ENCODE results near the gene SYT2. TPM values are rescaled to one million over a fixed set of nuclear protein-coding genes. Genes with fewer than 3 reads are reported as not detected.
"Not testable (repeated sequence)": the region's sequence is repeated elsewhere in the genome, so short reads cannot be mapped to it uniquely, and the experiment has no call there.

Gene SYT2
- total RNA-seq, 1 donor: not detected

DNA sequence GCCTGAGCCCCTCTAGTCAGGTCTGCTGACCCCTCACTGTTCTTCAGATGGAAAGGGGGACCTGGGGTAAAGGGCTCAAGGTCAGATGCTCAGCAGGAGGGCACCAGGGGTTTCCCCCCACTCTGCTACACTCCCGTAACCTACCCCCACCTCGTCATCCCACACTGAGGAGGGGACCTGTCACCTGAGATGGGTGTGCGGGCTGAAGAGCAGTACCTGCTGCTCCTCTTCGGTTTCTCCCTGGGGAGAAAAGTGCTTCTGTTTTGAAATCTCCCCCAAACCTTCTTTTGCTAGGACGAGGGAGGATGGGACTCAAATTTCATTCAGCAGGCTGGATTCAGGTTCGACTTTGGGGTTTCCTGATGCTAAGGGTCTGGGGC, 65.2 kb downstream of the SYT2 start:
- TF ChIP-seq, protein P1, sequence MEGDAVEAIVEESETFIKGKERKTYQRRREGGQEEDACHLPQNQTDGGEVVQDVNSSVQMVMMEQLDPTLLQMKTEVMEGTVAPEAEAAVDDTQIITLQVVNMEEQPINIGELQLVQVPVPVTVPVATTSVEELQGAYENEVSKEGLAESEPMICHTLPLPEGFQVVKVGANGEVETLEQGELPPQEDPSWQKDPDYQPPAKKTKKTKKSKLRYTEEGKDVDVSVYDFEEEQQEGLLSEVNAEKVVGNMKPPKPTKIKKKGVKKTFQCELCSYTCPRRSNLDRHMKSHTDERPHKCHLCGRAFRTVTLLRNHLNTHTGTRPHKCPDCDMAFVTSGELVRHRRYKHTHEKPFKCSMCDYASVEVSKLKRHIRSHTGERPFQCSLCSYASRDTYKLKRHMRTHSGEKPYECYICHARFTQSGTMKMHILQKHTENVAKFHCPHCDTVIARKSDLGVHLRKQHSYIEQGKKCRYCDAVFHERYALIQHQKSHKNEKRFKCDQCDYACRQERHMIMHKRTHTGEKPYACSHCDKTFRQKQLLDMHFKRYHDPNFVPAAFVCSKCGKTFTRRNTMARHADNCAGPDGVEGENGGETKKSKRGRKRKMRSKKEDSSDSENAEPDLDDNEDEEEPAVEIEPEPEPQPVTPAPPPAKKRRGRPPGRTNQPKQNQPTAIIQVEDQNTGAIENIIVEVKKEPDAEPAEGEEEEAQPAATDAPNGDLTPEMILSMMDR (IDR thresholded peaks at IDR 0.05; ENCODE audit: insufficient read depth, low read depth, low read length): no peak
- no peak overlapping the region for H3K4me3 ChIP-seq (ENCODE audit: low read depth, low read length)
- no peak for DNase-seq (ENCODE audit: low read depth)

DNA sequence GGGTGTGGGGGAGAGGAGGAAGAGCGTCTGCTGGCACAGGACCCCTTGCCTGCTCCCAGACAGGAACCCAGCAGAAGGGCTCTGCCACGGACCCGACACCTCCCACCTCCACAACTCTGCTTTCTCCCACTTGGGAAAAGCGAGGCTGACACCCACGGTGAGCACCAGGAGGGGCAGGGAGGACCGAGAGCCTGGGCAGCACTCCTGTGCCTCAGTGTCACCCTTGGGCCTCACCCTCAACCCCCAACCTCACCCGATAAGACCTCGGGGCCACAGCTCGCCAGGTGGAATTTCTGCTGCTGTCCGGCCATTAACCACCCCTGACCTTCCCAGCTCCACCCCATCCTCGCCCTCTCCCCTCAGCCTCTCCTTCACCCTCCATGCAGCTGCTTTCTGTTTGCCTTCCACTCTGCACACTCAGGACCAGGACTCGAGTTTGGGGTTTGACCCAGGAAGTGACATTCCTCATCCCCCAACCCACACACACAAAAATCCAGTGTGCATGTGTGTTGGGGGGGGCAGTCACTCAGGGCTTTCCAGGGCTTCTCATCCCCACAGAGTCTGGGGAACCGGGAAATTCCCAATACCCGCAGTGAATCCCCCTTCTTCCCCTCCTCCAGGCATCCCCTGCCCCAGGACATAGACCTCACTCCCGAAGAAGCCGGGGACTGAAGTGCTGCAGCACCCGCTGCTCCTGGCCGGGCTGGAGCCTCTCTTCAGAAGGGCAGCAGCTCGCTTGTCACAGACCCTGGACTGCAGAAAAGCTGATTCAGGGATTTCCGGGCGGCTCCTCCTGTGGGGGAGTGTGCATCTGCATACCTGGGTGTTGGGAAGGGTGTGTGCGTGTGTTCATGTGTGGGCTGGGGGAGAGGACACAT, 65.8 kb downstream of the SYT2 start:
- DNase-seq (ENCODE audit: low read depth): no peak
- TF ChIP-seq, protein P1 (IDR thresholded peaks at IDR 0.05; ENCODE audit: insufficient read depth, low read depth, low read length): no peak
- H3K4me3 ChIP-seq (ENCODE audit: low read depth, low read length): no peak overlapping the region

DNA sequence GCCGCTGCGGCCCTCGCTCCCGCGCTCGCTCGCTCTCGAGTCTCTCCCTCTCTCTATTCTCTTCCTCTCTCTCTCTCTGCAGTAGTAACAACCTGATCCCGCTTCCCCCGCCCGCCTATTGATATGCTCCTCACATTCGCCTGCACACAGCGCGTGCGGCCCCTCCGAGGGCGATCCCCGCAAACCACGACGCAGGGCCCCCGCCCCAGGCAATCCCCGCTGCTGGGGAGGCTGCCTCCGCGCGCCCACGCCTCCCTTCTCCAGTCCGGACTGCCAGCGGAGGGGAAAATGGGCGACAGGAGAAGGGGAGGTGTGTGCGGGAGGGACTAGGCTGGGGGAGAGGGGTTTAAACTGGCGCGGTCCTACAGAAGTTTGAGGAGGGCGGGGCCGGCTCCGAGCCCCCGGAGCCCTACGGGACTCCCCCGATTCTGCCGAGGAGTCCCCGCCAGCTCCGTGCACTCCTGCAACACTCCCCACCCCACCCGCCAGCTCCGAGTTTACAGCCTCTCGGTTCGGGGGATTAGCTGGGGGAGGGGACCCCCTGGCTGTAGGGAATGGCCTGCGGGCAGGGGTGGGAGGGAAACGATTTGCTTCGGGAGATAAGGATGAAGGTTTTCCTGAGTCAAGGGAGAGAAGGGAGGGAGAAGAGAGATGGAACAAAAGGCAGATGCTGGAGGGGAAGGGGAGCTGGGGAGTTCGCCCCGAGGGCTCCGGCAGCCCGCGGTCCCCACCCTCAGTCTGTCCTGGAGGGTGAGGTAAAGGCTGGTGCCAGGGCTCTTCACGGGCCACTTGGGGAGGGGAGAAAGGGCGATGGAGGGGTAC, 66.6 kb downstream of the SYT2 start:
- H3K4me3 ChIP-seq (ENCODE audit: low read depth, low read length): peak overlapping the region; percentile 12
- TF ChIP-seq, protein P1 (IDR thresholded peaks at IDR 0.05; ENCODE audit: insufficient read depth, low read depth, low read length): no peak
- DNase-seq (ENCODE audit: low read depth): no peak

DNA sequence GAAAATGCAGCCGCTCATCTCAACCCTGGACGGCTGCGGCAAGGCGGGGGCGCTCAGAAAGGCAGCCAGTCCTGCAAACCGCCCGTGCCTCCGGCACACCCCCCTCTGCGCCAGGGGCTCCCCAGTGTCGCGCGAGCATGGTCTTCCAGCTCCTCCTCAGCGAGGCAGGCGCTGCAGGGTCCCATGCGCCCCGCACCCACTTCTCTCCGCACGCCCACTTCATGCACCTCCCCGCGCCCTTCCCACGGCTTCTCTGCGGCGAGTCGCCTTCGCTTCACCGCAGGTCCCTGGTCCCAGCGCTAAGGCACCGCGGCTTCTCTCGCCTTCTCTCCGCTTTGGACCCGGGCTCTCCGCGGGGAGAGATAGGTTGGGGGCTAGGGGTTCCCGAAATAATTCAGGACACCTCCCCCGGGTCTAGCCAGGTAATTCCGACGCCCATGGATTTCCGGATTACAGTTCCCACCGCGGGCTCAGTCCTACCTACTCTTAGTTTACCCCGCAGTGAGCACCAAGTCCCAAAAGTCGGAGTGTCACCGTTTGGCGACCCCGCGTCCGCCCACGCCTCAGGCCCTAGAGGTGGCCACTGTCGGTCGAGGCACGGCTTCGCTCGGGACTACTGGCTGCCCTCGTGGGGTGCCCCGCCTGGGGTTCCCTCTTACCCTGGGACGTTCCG, 67.5 kb downstream of the SYT2 start:
- no peak overlapping the region for H3K4me3 ChIP-seq (ENCODE audit: low read depth, low read length)
- DNase-seq (ENCODE audit: low read depth): no peak
- TF ChIP-seq, protein P1 (IDR thresholded peaks at IDR 0.05; ENCODE audit: insufficient read depth, low read depth, low read length): no peak

DNA sequence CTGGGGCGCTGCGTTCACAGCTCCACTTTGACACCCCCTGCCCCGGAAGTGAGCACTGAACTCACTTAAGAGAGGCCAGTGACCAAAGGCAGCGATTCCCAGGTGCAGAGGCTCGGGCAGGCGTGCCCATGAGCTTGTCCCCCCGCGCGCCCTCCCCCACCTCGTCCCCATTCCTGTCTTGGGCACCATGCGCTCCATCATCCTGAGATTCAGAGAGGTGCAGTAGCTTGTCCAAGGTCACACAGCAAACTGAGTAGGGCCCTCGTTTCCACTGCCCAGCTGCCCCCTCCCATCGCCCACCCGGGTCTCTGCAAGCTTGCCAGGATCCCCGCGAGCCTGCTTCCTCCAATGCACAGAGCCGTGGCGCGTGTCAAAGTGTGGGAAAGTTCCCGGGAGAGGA, 68.0 kb downstream of the SYT2 start:
- TF ChIP-seq, protein P1 (IDR thresholded peaks at IDR 0.05; ENCODE audit: insufficient read depth, low read depth, low read length): no peak
- no peak for DNase-seq (ENCODE audit: low read depth)
- H3K4me3 ChIP-seq (ENCODE audit: low read depth, low read length): no peak overlapping the region

DNA sequence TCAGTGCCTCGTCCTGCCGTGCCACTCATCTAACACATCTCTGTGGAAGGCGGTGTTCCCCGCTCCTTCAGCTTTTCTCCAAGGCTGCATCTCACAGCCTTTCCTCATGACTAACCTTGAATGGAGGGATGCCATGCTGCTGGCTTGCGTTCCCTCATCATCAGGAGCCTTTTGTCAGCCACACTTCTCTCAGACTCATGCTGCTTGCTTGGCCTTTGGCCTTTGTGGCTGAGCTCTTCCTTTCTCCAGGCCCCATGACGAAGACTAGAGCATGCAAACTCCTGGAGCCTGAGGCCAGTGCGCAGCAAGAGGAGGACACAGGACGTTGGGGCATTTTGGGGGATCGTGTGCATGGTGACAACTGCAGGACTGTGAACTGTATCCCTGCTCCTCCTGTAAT, 70.8 kb downstream of the SYT2 start:
- no peak for DNase-seq (ENCODE audit: low read depth)
- no peak overlapping the region for H3K4me3 ChIP-seq (ENCODE audit: low read depth, low read length)
- TF ChIP-seq, protein P1 (IDR thresholded peaks at IDR 0.05; ENCODE audit: insufficient read depth, low read depth, low read length): no peak

DNA sequence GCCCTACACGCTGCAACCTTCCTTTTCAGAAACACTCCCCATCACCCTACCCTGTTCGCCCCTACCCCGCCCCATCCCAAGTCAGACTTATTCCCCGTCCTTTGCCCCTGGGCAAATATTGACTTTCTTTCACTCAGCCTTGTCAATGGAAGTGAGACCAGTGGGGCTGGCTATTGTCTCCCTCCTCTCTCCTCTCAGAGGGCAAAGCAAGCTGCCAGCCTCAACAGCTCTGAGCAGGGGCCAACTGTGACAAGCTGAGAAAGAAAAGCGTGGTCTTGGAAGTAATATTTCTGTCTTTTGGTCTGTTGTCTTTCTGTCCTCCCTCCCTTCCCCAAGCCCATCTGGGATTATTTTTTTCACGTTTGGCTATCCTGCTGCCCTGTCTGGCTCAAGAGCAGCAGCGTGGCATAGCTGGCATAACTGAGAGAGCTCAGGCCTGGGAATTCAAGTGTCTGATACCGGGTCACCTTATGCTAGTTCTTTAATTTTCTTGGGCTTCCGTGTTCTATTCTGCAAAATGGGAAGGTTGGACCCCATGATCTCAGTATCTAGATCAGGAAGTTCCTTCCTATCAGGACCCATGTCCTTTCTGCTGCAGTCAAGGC, 71.5 kb downstream of the SYT2 start:
- DNase-seq (ENCODE audit: low read depth); H3K4me3 ChIP-seq (ENCODE audit: low read depth, low read length): not testable (repeated sequence)
